ENCODE data around the gene CTIF.

The CTIF gene

GRCh38 chr18:48889981-48890762 is 351.3 kb downstream of the CTIF start:
- peak in 2 of 14 donors; percentile 16 to 30 for DNase-seq

- no peak for DNase-seq
These were observed 352.9 kb downstream of the CTIF start for GRCh38 chr18:48891721-48892120.

GRCh38 chr18:48892146-48892855 is 353.5 kb downstream of the CTIF start:
- DNase-seq: no peak

- DNase-seq: no peak
These were observed 354.3 kb downstream of the CTIF start for GRCh38 chr18:48893061-48893607.

GRCh38 chr18:48893608-48894600 is 355.1 kb downstream of the CTIF start:
- DNase-seq: no peak

- no peak for DNase-seq
These were observed 356.0 kb downstream of the CTIF start for GRCh38 chr18:48894799-48895346.

GRCh38 chr18:48896326-48896874 is 357.6 kb downstream of the CTIF start:
- no peak for DNase-seq

GRCh38 chr18:48896875-48897511 is 358.2 kb downstream of the CTIF start:
- peak in 10 of 14 donors; percentile 27 to 72 (median 52) for DNase-seq

GRCh38 chr18:48897531-48897930 is 358.7 kb downstream of the CTIF start:
- peak in 1 of 14 donors; percentile 56 for DNase-seq

GRCh38 chr18:48898521-48898920 is 359.7 kb downstream of the CTIF start:
- no peak for DNase-seq

GRCh38 chr18:48899558-48900174 is 360.8 kb downstream of the CTIF start:
- no peak for DNase-seq

- DNase-seq: no peak
These were observed 361.6 kb downstream of the CTIF start for GRCh38 chr18:48900469-48900868.

- no peak for DNase-seq
These were observed 362.6 kb downstream of the CTIF start for GRCh38 chr18:48901145-48902022.

GRCh38 chr18:48902023-48902855 is 363.4 kb downstream of the CTIF start:
- peak in 11 of 14 donors; percentile 5 to 86 (median 57) for DNase-seq

- peak in 5 of 14 donors; percentile 3 to 62 (median 31) for DNase-seq
These were observed 364.2 kb downstream of the CTIF start for GRCh38 chr18:48902856-48903601.

GRCh38 chr18:48904091-48904490 is 365.3 kb downstream of the CTIF start:
- no peak for DNase-seq

GRCh38 chr18:48904847-48905394 is 366.1 kb downstream of the CTIF start:
- no peak for DNase-seq

GRCh38 chr18:48905513-48905912 is 366.7 kb downstream of the CTIF start:
- no peak for DNase-seq

Measured in C1 segment of cervical spinal cord (tissue), 14 donors.